ENCODE data around the gene ANTKMT.
"Not testable (repeated sequence)": the region's sequence is repeated elsewhere in the genome, so short reads cannot be mapped to it uniquely, and the experiment has no call there.

ANTKMT gene

DNA sequence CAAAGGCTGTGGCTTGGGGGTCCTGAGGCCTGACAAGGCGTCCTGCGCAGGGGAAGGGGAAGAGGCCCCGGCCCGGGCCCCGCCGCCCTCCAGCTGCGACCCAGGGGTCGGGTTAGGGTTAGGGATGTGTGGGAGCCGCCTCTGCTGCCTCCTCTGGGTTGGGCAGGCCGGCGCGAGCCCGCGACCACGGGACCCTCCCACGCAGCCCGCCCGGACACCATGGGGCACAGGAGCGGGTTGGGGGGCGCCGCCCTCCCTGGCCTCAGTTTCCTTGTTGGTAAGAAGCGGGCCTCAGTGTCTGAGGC lies 19.5 kb downstream of the ANTKMT start:
- Histone ChIP-seq H3K9ac (ENCODE audit: low read depth, low read length) (peak overlapping the region; percentile 71; the same call in 1 of the 2 replicates), H3K27ac (ENCODE audit: low read depth, low read length) (peak overlapping the region; percentile 64), H3K4me1 (ENCODE audit: control insufficient read depth, insufficient read depth, low read length) (no peaks in the 10 kb centered on the region), H3K9me3 (ENCODE audit: control insufficient read depth, insufficient read depth, low read length) (no peaks in the 10 kb centered on the region), H3K4me3 (ENCODE audit: low read depth, low read length) (peak overlapping the region; percentile 83), H3K36me3 (ENCODE audit: control insufficient read depth, insufficient read depth, low read length) (peaks cover 23% of the 10 kb centered on the region), H3K27me3 (ENCODE audit: control insufficient read depth, insufficient read depth, low read length) (no peaks in the 10 kb centered on the region)

DNA sequence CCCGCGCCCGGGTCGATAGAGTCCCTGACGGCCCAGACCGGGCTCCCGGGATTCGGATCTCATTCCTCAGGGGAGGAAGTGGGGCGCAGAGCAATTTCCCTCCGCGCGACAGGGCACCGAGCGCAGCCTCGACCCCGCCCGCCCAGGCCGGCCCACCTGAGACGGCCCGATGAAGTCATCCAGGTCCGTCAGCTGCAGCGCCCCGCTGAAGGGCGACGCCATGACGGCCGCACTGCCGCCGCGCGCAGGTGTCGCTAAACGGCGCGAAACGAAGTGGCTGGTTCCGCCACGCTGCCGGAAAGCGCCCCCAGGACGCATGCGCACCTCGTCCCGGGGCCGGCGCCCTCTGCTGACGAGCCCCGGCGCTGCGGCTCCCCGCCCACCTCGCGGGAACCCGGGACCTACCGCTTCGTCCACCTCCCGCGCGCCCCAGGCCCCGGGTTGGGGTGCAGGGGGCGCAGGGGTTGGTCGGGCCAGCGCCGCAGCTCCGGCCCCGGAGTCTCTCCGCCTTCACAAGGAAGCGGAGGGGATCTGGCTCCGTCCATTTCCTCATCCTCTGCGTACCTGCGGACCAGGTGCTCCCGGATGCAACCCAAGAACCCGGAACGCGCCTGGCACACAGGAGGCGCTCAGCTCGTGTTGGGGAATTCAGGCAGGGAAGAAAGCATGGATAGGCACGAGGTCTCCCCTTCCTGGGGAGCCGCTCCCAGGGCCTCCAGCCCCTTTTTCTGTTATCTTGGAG lies 20.0 kb downstream of the ANTKMT start, which contains the start of gene CIAO3:
TSS of gene CIAO3 (minus strand) at position 234 of the 742 bp plus-strand sequence. CDS start at position 222, 12 bp downstream.
- Histone ChIP-seq H3K4me3 (ENCODE audit: low read depth, low read length) (peak within 1 kb of the TSS; percentile 83), H3K27me3 (ENCODE audit: control insufficient read depth, insufficient read depth, low read length) (no peaks in the 10 kb centered on the region), H3K27ac (ENCODE audit: low read depth, low read length) (peak within 1 kb of the TSS; percentile 64), H3K4me1 (ENCODE audit: control insufficient read depth, insufficient read depth, low read length) (no peaks in the 10 kb centered on the region), H3K9ac (ENCODE audit: low read depth, low read length) (peak within 1 kb of the TSS; percentile 87), H3K9me3 (ENCODE audit: control insufficient read depth, insufficient read depth, low read length) (no peaks in the 10 kb centered on the region), H3K36me3 (ENCODE audit: control insufficient read depth, insufficient read depth, low read length) (peaks cover 20% of the 10 kb centered on the region)

DNA sequence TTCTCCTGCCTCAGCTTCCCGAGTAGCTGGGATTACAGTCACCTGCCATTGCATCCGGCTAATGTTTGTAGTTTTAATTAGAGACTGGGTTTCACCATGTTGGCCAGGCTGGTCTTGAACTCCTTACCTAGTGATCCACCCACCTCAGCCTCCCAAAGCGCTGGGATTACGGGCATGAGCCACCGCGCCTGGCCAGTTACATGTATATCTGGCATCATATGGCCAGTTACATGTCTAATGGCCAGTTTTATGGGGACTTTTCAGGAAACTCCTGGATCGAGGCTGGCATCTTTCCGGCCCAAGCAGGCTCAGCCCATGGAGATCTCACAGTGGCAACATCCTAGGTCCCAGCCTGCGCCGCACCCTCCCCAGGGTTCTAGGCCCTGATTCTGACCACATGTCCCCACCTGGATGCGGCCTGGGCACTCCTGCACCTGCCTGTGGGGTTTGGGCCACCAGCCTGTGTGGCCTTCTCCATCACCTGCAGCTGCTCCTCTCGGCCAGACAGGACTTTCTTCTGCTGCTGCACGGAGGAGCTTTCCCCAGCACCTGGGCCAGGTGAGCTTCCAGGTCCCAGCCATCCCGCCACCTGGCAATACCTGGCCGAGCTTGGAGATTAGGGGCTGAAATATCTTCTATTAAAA lies 21.2 kb downstream of the ANTKMT start:
- Histone ChIP-seq H3K9me3 (ENCODE audit: control insufficient read depth, insufficient read depth, low read length) (no peaks in the 10 kb centered on the region), H3K36me3 (ENCODE audit: control insufficient read depth, insufficient read depth, low read length) (peaks cover 8% of the 10 kb centered on the region; the same call in 1 of the 2 replicates), H3K9ac (ENCODE audit: low read depth, low read length) (no peak overlapping the region), H3K27ac (ENCODE audit: low read depth, low read length) (no peak overlapping the region), H3K4me1 (ENCODE audit: control insufficient read depth, insufficient read depth, low read length) (no peaks in the 10 kb centered on the region), H3K4me3 (ENCODE audit: low read depth, low read length) (no peak overlapping the region), H3K27me3 (ENCODE audit: control insufficient read depth, insufficient read depth, low read length) (no peaks in the 10 kb centered on the region)

DNA sequence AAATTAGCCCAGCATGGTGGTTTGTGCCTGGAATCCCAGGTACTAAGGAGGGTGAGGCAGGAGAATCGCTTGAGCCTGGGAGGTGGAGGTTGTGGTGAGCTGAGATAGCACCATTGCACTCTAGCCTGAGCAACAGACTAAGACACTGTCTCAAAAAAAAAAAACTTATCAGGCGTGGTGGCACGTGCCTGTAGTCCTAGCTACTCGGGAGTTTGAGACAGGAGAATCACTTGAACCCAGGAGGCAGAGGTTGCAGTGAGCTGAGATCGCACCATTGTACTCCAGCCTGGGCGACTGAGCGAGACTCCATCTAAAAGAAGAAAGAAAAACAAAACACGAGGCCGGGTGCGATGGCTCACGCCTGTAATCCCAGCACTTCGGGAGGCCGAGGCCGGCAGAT lies 21.9 kb downstream of the ANTKMT start:
- H3K9ac ChIP-seq (ENCODE audit: low read depth, low read length); H3K9me3 ChIP-seq (ENCODE audit: control insufficient read depth, insufficient read depth, low read length); H3K27ac ChIP-seq (ENCODE audit: low read depth, low read length); H3K27me3 ChIP-seq (ENCODE audit: control insufficient read depth, insufficient read depth, low read length); H3K4me1 ChIP-seq (ENCODE audit: control insufficient read depth, insufficient read depth, low read length); H3K36me3 ChIP-seq (ENCODE audit: control insufficient read depth, insufficient read depth, low read length); H3K4me3 ChIP-seq (ENCODE audit: low read depth, low read length): not testable (repeated sequence)

DNA sequence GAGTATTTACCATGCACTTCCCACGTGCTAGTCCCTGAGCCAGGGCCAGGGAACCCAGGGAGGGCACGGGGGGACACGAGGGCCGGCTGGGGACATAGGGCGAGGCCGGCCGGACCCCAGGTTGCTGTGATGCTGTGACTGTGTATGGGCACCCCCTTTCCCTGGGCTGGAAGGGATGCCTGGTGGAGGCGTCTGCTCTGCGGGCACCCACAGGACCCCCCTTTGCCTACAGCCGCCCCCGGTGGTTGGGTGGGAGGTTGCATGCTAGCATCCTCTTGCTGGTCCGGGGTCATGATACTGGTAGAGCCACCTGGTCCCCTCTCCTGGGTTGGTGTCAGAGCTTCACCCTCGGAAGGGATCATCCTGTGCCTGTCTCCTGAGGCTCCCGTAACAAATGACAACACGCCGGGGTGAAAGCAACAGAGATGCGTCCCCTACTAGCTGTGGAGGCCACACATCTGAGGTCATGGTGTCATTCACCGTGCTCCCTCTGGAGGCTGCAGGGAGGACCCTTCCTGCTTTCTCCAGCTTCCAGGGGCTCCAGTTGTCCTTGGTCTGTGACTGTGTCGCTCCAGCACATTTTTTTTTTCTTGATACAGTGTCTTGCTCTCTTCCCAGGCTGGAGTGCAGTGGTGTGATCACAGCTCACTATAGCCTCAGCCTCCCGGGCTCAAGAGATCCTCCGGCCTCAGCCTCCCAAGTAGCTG lies 23.0 kb downstream of the ANTKMT start:
- H3K9ac ChIP-seq (ENCODE audit: low read depth, low read length), result no peak overlapping the region
- no peak overlapping the region for H3K4me3 ChIP-seq (ENCODE audit: low read depth, low read length)
- H3K27me3 ChIP-seq (ENCODE audit: control insufficient read depth, insufficient read depth, low read length), result no peaks in the 10 kb centered on the region
- no peaks in the 10 kb centered on the region for H3K36me3 ChIP-seq (ENCODE audit: control insufficient read depth, insufficient read depth, low read length)
- no peaks in the 10 kb centered on the region for H3K4me1 ChIP-seq (ENCODE audit: control insufficient read depth, insufficient read depth, low read length)
- H3K9me3 ChIP-seq (ENCODE audit: control insufficient read depth, insufficient read depth, low read length), result no peaks in the 10 kb centered on the region
- H3K27ac ChIP-seq (ENCODE audit: low read depth, low read length), result no peak overlapping the region

DNA sequence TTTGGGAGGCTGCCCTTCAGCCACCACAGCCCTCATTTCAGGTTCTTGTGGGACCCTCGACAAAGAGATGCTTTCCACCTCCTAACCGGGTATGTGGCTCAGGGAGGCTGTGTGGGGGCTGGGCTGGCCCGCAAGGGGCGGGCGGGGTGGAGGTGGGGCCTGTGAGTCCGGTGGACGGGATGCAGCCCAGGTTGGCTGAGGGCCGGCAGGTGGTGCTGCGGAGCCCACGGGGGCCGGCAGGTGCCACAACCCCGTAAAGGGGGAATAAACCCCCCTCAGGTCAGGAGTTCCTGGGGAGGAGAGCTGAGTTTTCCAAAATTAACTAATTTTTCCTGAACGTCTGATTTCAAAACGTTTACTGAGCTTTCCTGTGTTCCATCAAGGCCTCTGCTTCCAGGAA lies 24.8 kb downstream of the ANTKMT start:
- Histone ChIP-seq H3K36me3 (ENCODE audit: control insufficient read depth, insufficient read depth, low read length) (no peaks in the 10 kb centered on the region), H3K27ac (ENCODE audit: low read depth, low read length) (no peak overlapping the region)

DNA sequence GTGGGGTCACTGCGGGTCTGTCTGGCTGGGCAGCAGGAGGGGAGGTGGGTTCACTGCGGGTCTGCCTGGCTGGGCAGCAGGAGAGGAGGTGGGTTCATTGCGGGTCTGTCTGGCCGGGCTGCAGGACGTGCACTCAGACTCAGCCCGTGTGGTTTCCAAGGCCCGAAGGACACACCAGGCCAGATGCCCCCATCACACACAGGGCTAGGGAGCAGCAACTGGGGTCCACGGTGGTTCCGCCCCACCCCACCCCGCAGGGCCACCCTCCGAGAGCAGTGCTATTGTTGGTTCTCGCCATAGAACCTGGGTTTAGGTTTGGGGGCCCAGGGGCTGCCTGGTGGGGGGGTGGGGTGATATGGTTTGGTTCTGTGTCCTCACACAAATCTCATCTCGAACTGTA lies 25.7 kb downstream of the ANTKMT start:
- peaks cover 9% of the 10 kb centered on the region for H3K4me1 ChIP-seq (ENCODE audit: control insufficient read depth, insufficient read depth, low read length)
- H3K36me3 ChIP-seq (ENCODE audit: control insufficient read depth, insufficient read depth, low read length), result no peaks in the 10 kb centered on the region
- H3K27me3 ChIP-seq (ENCODE audit: control insufficient read depth, insufficient read depth, low read length), result no peaks in the 10 kb centered on the region
- H3K4me3 ChIP-seq (ENCODE audit: low read depth, low read length), result no peak overlapping the region
- H3K9ac ChIP-seq (ENCODE audit: low read depth, low read length), result no peak overlapping the region
- no peak overlapping the region for H3K27ac ChIP-seq (ENCODE audit: low read depth, low read length)
- no peaks in the 10 kb centered on the region for H3K9me3 ChIP-seq (ENCODE audit: control insufficient read depth, insufficient read depth, low read length)

More for the DNA sequence above, 24.8 kb downstream of the ANTKMT start:
- no peaks in the 10 kb centered on the region for H3K27me3 ChIP-seq (ENCODE audit: control insufficient read depth, insufficient read depth, low read length)
- H3K4me1 ChIP-seq (ENCODE audit: control insufficient read depth, insufficient read depth, low read length), result peaks cover 2% of the 10 kb centered on the region; the same call in 1 of the 2 replicates
- H3K9me3 ChIP-seq (ENCODE audit: control insufficient read depth, insufficient read depth, low read length), result no peaks in the 10 kb centered on the region
- H3K4me3 ChIP-seq (ENCODE audit: low read depth, low read length), result no peak overlapping the region
- no peak overlapping the region for H3K9ac ChIP-seq (ENCODE audit: low read depth, low read length)

DNA sequence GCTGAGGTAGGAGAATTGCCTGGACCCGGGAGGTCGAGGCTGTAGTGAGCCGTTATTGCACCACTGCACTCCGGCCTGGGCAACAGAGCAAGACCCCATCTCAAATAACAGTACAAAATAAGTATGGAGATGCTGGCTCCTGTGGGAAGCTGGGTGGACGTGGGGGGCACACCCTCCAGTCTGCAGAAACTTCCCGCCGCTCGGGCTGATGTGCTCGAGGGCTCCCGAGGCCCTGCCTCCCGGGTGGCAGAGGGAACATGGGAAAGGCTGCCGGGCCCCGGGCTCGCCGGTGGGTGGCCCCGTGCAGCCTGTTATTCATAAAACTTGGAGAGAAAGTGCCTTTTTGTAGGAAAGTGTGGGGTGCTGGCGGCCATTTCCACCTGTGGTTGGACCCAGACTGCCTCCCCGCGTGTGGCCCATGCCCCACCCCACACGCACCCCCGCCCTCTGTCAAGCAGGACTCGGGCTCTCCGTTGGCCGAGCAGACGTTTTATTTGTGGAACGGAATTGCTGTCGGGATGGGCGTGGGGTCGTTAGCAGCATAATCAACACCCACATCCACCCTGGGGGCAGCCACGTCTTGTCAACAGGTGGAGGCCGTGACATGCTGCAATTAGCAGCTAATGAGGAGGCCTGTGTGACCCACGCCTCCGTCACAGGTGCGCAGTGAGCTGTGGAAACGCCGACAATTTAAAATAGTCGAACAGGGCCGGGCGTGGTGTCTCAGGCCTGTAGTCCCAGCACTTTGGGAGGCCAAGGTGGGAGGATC lies 27.2 kb downstream of the ANTKMT start:
- H3K4me3 ChIP-seq (ENCODE audit: low read depth, low read length), result no peak overlapping the region
- peaks cover 19% of the 10 kb centered on the region for H3K4me1 ChIP-seq (ENCODE audit: control insufficient read depth, insufficient read depth, low read length)
- no peak overlapping the region for H3K27ac ChIP-seq (ENCODE audit: low read depth, low read length)
- H3K9ac ChIP-seq (ENCODE audit: low read depth, low read length), result no peak overlapping the region
- H3K36me3 ChIP-seq (ENCODE audit: control insufficient read depth, insufficient read depth, low read length), result no peaks in the 10 kb centered on the region
- no peaks in the 10 kb centered on the region for H3K9me3 ChIP-seq (ENCODE audit: control insufficient read depth, insufficient read depth, low read length)
- H3K27me3 ChIP-seq (ENCODE audit: control insufficient read depth, insufficient read depth, low read length), result no peaks in the 10 kb centered on the region

DNA sequence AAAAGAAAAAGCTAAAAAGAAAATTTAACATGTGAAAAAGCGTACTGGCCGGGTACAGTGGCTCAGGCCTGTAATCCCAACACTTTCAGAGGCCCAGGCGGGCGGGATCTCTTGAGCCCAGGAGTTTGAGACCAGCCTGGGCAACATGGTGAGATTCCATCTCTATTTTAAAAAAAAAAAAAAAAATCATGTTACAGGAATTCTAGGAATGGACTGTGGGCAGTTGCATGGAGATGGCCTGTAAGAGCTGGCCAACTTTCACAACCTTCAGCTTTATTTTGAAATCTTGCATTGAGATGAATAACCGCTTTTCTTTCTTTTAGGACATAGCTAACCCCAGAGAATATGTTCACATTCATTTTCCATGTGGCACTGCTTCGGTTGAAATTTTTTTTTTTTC lies 28.1 kb downstream of the ANTKMT start:
- H3K9ac ChIP-seq (ENCODE audit: low read depth, low read length), result no peak overlapping the region
- peaks cover 19% of the 10 kb centered on the region for H3K4me1 ChIP-seq (ENCODE audit: control insufficient read depth, insufficient read depth, low read length)
- no peaks in the 10 kb centered on the region for H3K9me3 ChIP-seq (ENCODE audit: control insufficient read depth, insufficient read depth, low read length)
- H3K27me3 ChIP-seq (ENCODE audit: control insufficient read depth, insufficient read depth, low read length), result no peaks in the 10 kb centered on the region
- H3K4me3 ChIP-seq (ENCODE audit: low read depth, low read length), result no peak overlapping the region
- no peak overlapping the region for H3K27ac ChIP-seq (ENCODE audit: low read depth, low read length)
- H3K36me3 ChIP-seq (ENCODE audit: control insufficient read depth, insufficient read depth, low read length), result no peaks in the 10 kb centered on the region

DNA sequence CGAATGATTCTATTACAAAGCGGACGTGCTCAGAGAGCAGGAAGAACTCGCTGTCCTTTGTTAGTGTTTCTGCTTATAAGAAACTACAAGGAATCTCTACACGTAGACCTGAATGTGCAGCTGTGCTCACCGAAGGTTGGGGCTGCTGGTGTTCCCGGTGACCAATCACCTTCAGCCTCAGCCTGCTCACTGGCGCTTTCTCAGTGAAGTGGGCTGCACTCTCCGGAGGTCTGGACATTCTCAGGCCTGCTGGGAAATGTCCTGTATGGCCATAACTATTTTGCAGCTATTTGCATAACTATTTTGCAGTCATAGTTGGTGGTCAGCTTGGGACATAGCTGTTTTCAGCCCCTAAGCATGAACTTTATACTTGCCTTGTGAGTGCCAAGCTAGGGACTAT lies 29.5 kb downstream of the ANTKMT start:
- H3K9ac ChIP-seq (ENCODE audit: low read depth, low read length), result no peak overlapping the region
- no peaks in the 10 kb centered on the region for H3K27me3 ChIP-seq (ENCODE audit: control insufficient read depth, insufficient read depth, low read length)
- H3K9me3 ChIP-seq (ENCODE audit: control insufficient read depth, insufficient read depth, low read length), result no peaks in the 10 kb centered on the region
- peaks cover 19% of the 10 kb centered on the region for H3K4me1 ChIP-seq (ENCODE audit: control insufficient read depth, insufficient read depth, low read length)
- H3K4me3 ChIP-seq (ENCODE audit: low read depth, low read length), result no peak overlapping the region
- no peak overlapping the region for H3K27ac ChIP-seq (ENCODE audit: low read depth, low read length)
- H3K36me3 ChIP-seq (ENCODE audit: control insufficient read depth, insufficient read depth, low read length), result no peaks in the 10 kb centered on the region
